K562 (cell line): ENCODE results near the gene CGB8. TPM values are rescaled to one million over a fixed set of nuclear protein-coding genes. Genes with fewer than 3 reads are reported as not detected.

Source experiments
- ATAC-seq: fragments of 200-7000 bp; cut with Tn5 transposase; 3 replicates; pipeline ENCODE4 v1.9.1; 2020; ENCODE audit warnings: moderate library complexity
- BruUV-seq: library from RNA; stranded (reverse); fragments of 400-500 nt; replicated peaks from 2 replicates; lab custom pipeline; 2021; lab: Mats Ljungman, UMichigan
- CTCF ChIA-PET: fragments of 300-600 bp; formaldehyde crosslinking; extraction: SDS; loops from one replicate; lab custom pipeline; 2021; ENCODE audit warnings: low intra/inter-chr PET ratio; lab: Yijun Ruan, JAX
- POLR2A ChIA-PET: fragments of 300-600, 350-650 bp; sonication (Branson Sonifier 250); formaldehyde crosslinking; extraction: SDS; loops from one replicate; lab custom pipeline; 2021; ENCODE audit warnings: antibody characterized with exemption, inconsistent platforms; lab: Yijun Ruan, JAX
- DNase-seq, 4 experiments: peaks; one replicate each; pipeline versions ENCODE4 v3.0.0 to v3.0.0-alpha.2; 2011 to 2018; ENCODE audit warnings: low spot score in 3 of 4, mixed read lengths in 3 of 4; ENCODE audit errors: extremely low read depth in 1 of 4
- FAIRE-seq: peaks from 2 replicates; lab custom pipeline; 2011; peaks lifted over from hg19 to GRCh38; lab: Jason Lieb, UNC
- H2AFZ ChIP-seq: 2 replicates; pipeline ENCODE4 v1.6.0; 2011; ENCODE audit warnings: low read depth, low read length, control low read depth, inconsistent platforms
- H3K27ac ChIP-seq: fragments of 200-600 bp; 3 replicates; pipeline ENCODE4 v1.8.0; 2011; ENCODE audit warnings: low read depth, mild to moderate bottlenecking, control low read depth, inconsistent platforms, low read length, moderate library complexity, mixed read lengths; ENCODE audit errors: extremely low read depth
- H3K27me3 ChIP-seq, 2 experiments: fragments of 300-600 bp in 1 of 2; 2 replicates in 1 of 2; 3 replicates in 1 of 2; pipeline versions ENCODE4 v1.6.0 to v1.8.0; 2011; ENCODE audit warnings: inconsistent platforms in 2 of 2, low read length in 2 of 2, mild to moderate bottlenecking in 1 of 2, mixed read lengths in 1 of 2, moderate library complexity in 1 of 2; ENCODE audit not compliant: control insufficient read depth in 2 of 2, insufficient read depth in 2 of 2
- H3K36me3 ChIP-seq: fragments of 300-600 bp; 3 replicates; pipeline ENCODE4 v1.8.0; 2011; ENCODE audit warnings: mild to moderate bottlenecking, low read length, inconsistent platforms; ENCODE audit not compliant: control insufficient read depth, insufficient read depth
- H3K4me1 ChIP-seq, 2 experiments: fragments of 200-600 bp in 1 of 2; replicated peaks in 1 of 2; 2 replicates in 1 of 2; 3 replicates in 1 of 2; pipeline versions ENCODE4 v1.5.1 to v1.8.0; 2011; ENCODE audit warnings: inconsistent platforms in 2 of 2, low read length in 2 of 2, mild to moderate bottlenecking in 1 of 2, mixed read lengths in 1 of 2, moderate library complexity in 1 of 2; ENCODE audit not compliant: control insufficient read depth in 2 of 2, insufficient read depth in 2 of 2
- H3K4me2 ChIP-seq: 2 replicates; pipeline ENCODE4 v1.6.1; 2011; ENCODE audit warnings: low read length, control low read depth, inconsistent platforms, mixed read lengths; ENCODE audit not compliant: insufficient read depth
- H3K4me3 ChIP-seq: fragments of 200-600 bp; sonication (generic), shearing (Covaris generic); 2 replicates; pipeline ENCODE4 v1.5.1; 2016; ENCODE audit warnings: control low read depth, inconsistent platforms
- H3K79me2 ChIP-seq: fragments of 200-600 bp; 3 replicates; pipeline ENCODE4 v1.8.0; 2011; ENCODE audit warnings: low read length, inconsistent platforms; ENCODE audit not compliant: control insufficient read depth, insufficient read depth
- H3K9ac ChIP-seq, 2 experiments: 2 replicates each; pipeline versions ENCODE4 v1.6.0 to v1.6.1; 2011; ENCODE audit warnings: low read depth in 2 of 2, low read length in 2 of 2, control low read depth in 1 of 2, inconsistent platforms in 1 of 2, mild to moderate bottlenecking in 1 of 2, mixed read lengths in 1 of 2; ENCODE audit not compliant: insufficient read depth in 1 of 2
- H3K9me1 ChIP-seq: one replicate; pipeline ENCODE4 v1.6.0; 2011; ENCODE audit warnings: inconsistent platforms, mild to moderate bottlenecking, low read length, moderate library complexity; ENCODE audit not compliant: control insufficient read depth, insufficient read depth
- H3K9me3 ChIP-seq: replicated peaks from 2 replicates; pipeline ENCODE4 v1.5.1; 2011; ENCODE audit warnings: low read depth, low read length, inconsistent platforms; ENCODE audit not compliant: control insufficient read depth, insufficient read depth
- H4K20me1 ChIP-seq: replicated peaks from 2 replicates; pipeline ENCODE4 v1.6.1; 2011; ENCODE audit warnings: low read length, inconsistent platforms, mixed read lengths; ENCODE audit not compliant: control insufficient read depth, insufficient read depth
- ARID1B ChIP-seq: fragments of 450-650 bp; IDR thresholded peaks from 2 replicates; pipeline ENCODE4 v1.6.1; 2016; ENCODE audit warnings: antibody characterized with exemption, mild to moderate bottlenecking, inconsistent platforms
- ARNT ChIP-seq, 2 experiments: fragments of 450-650 bp; IDR thresholded peaks; 2 replicates each; pipeline ENCODE4 v1.6.1; 2016; ENCODE audit warnings: mild to moderate bottlenecking in 1 of 2
- CBFA2T3 ChIP-seq: fragments of 450-650 bp; IDR thresholded peaks from 2 replicates; pipeline ENCODE4 v1.6.1; 2017
- CBX1 ChIP-seq: sonication (generic); IDR thresholded peaks from 2 replicates; pipeline ENCODE4 v1.6.1; 2016; ENCODE audit warnings: antibody characterized with exemption, low read depth, mild to moderate bottlenecking
- CC2D1A ChIP-seq: fragments of 450-650 bp; IDR thresholded peaks from 2 replicates; pipeline ENCODE4 v1.6.1; 2017; ENCODE audit warnings: mild to moderate bottlenecking
- CREM ChIP-seq: IDR thresholded peaks from 2 replicates; pipeline ENCODE4 v1.6.1; 2014; ENCODE audit warnings: antibody characterized with exemption, low read depth
- DPF2 ChIP-seq: fragments of 450-650 bp; IDR thresholded peaks from 2 replicates; pipeline ENCODE4 v1.6.1; 2016
- EGR1 ChIP-seq: fragments of 450-650 bp; conservative IDR thresholded peaks from 2 replicates; pipeline ENCODE4 v1.6.1; 2017; ENCODE audit warnings: mild to moderate bottlenecking
- FOXA1 ChIP-seq: fragments of 450-650 bp; IDR thresholded peaks from 2 replicates; pipeline ENCODE4 v1.6.1; 2016; ENCODE audit warnings: mild to moderate bottlenecking, borderline replicate concordance
- JUN ChIP-seq, 2 experiments: sonication (generic) in 1 of 2; formaldehyde crosslinking in 1 of 2; IDR thresholded peaks; 2 replicates each; pipeline versions ENCODE4 v1.6.1 to v1.8.0; 2012 to 2022; ENCODE audit warnings: borderline replicate concordance in 2 of 2, mild to moderate bottlenecking in 2 of 2, improper control_type of control experiment in 1 of 2, low read depth in 1 of 2, low read length in 1 of 2, missing genetic modification reagents in 1 of 2
- NCOA1 ChIP-seq: fragments of 450-650 bp; IDR thresholded peaks from 2 replicates; pipeline ENCODE4 v1.6.1; 2016; ENCODE audit warnings: low read depth
- POLR2A ChIP-seq: fragments of 450-650 bp; conservative IDR thresholded peaks from 2 replicates; pipeline ENCODE4 v1.6.1; 2016
- POLR2AphosphoS5 ChIP-seq: IDR thresholded peaks from 2 replicates; pipeline ENCODE4 v1.6.1; 2011; ENCODE audit warnings: mild to moderate bottlenecking, low read depth, low read length, moderate library complexity; ENCODE audit not compliant: control insufficient read depth, insufficient read depth
- RBFOX2 ChIP-seq: fragments of 200-400 bp; formaldehyde crosslinking; IDR thresholded peaks from 2 replicates; pipeline ENCODE4 v1.6.1; 2017; ENCODE audit warnings: low read depth, mild to moderate bottlenecking, low read length, moderate library complexity
- TOE1 ChIP-seq, 2 experiments: fragments of 450-650 bp in 1 of 2; sonication (generic) in 1 of 2; formaldehyde crosslinking in 1 of 2; IDR thresholded peaks; 2 replicates each; pipeline versions ENCODE4 v1.7.1 to v1.8.0; 2016 to 2022; ENCODE audit warnings: borderline replicate concordance in 2 of 2, mild to moderate bottlenecking in 2 of 2, antibody characterized with exemption in 1 of 2, inconsistent platforms in 1 of 2, low read depth in 1 of 2, missing genetic modification reagents in 1 of 2, moderate library complexity in 1 of 2
- ZNF77 ChIP-seq: fragments of 250-450 bp; sonication (Bioruptor Pico); IDR thresholded peaks from 2 replicates; pipeline ENCODE4 v1.5.0; 2020
- WGBS: fragments of 100-300 bp; shearing (Covaris generic); methylation state at CpG from one replicate; pipeline ENCODE4 v1.1.6; 2016; ENCODE audit warnings: low coverage, mixed read lengths; ENCODE audit not compliant: insufficient coverage; ENCODE audit errors: missing lambda C conversion rate; 5-methylcytosine and 5-hydroxymethylcytosine counted together
- in situ Hi-C: fragments of 300-500 bp; cut with MboI; formaldehyde crosslinking; loops from 4 replicates; pipeline ENCODE4 v1.15.0; 2018; ENCODE audit warnings: inconsistent platforms, mixed read lengths
- intact Hi-C: fragments of 100-400 bp; cut with micrococcal nuclease; formaldehyde crosslinking; loops from 2 replicates; pipeline ENCODE4 v1.14.2; 2022
- polyA plus RNA-seq, 8 experiments: library from polyadenylated mRNA; depleted of rRNA in 4 of 8; stranded (reverse) in 5 of 8; unstranded in 3 of 8; fragments of >200 nt; fragmentation: Nextera tagmentation in 2 of 8; fragmentation: Illumina TruSeq in 1 of 8; extraction: Ambion mirVana in 2 of 8; extraction: Trizol in 1 of 8; gene quantifications; 2 replicates each; pipeline versions ENCODE4 v1.2.1 to v1.2.3, GENCODE V29; 2011 to 2014; ENCODE audit warnings: inconsistent platforms in 1 of 8, missing spikeins in 1 of 8
- total RNA-seq, 7 experiments: library from RNA; depleted of rRNA in 6 of 7; stranded (reverse); fragments of >200 nt in 6 of 7; fragmentation: Illumina TruSeq in 2 of 7; extraction: Trizol in 2 of 7; gene quantifications; 2 replicates each; pipeline versions ENCODE4 v1.2.1 to v1.2.3, GENCODE V29; 2011 to 2021; ENCODE audit warnings: low replicate concordance in 1 of 7
- TF ChIP-seq, protein P1 (sequence below): fragments of 250-450 bp; sonication (Bioruptor Pico); IDR thresholded peaks from 2 replicates; pipeline ENCODE4 v1.4.0; 2020
- TF ChIP-seq, protein P2 (sequence below): fragments of 450-650 bp; formaldehyde crosslinking; IDR thresholded peaks from 2 replicates; pipeline ENCODE4 v1.4.0; 2020; ENCODE audit warnings: mild to moderate bottlenecking, mixed read lengths
- TF ChIP-seq, protein P3 (sequence below), 2 experiments: fragments of 250-450 bp in 1 of 2; fragments of 450-650 bp in 1 of 2; sonication (Bioruptor Pico) in 1 of 2; IDR thresholded peaks; 2 replicates each; pipeline versions ENCODE4 v1.6.1 to v1.8.0; 2016 to 2021; ENCODE audit warnings: mild to moderate bottlenecking in 2 of 2, moderate library complexity in 2 of 2, missing compliant biosample characterization in 1 of 2, missing genetic modification characterization in 1 of 2

Gene CGB8
- total and polyA plus RNA-seq, 9 of the 15 experiments (the other 6 are each of a cell fraction or from before 2014, with no cell fraction given), result not detected

DNA sequence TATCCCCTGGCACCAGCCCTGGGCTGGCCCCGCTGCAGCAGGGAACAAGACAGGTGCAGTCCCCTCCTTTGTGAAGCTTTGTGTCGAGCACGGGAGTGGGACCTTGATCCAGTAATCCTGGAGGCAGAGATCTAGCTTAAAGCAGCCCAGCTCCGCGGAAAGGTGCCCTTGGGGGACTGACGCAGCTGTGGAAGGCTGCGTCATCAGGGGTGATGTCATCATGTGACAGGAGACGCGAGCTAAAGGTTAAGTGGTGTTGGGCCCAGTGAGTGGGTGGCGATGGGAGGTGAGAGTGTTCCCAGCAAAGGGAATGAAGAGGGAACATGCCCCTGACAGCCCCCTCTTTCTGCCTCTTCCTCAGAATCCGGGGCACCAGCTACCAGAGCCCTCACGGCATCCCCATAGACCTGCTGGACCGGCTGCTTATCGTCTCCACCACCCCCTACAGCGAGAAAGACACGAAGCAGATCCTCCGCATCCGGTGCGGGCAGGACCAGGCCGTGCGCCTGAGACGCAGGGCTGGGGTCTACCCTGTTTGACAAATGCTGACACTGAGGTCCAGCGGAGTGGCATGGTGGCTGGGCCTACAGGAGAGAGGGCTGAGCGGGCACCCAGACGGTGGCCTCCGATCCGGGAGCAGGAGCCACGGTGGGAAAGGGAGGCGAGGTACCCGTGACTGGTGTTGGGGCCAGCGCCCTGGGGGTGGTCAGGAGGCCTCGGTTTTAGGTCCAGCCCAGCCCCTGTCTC, 34.6 kb downstream of the CGB8 start:
- Histone ChIP-seq H3K9me1 (peaks cover 3% of the 10 kb centered on the region), H3K27ac (peak overlapping the region; percentile 12; the same call in 2 of the 3 replicates), H3K9ac (no peak overlapping the region), H3K4me3 (no peak overlapping the region), H2AFZ (no peak overlapping the region), H3K4me2 (no peak overlapping the region), H3K4me1 (peaks cover 15 to 47% of the 10 kb centered on the region in 2 experiments; a peak in 4 of 5 replicates), H3K9me3 (no peaks in the 10 kb centered on the region), H3K36me3 (peaks cover 70% of the 10 kb centered on the region; the same call in 2 of the 3 replicates), H3K27me3 (no peaks in the 10 kb centered on the region), H3K79me2 (no peaks in the 10 kb centered on the region), H4K20me1 (peaks cover 9% of the 10 kb centered on the region; the same call in 1 of the 2 replicates)
- POLR2A ChIA-PET, result interaction anchor here (0.8 to 1.3 kb wide), 3 partner anchors 9 to 13 kb away, joined by 3 to 5 read pairs (median 5); no protein-coding TSS in a partner anchor
- FAIRE-seq (peak; percentile 68), ATAC-seq (peak; percentile 5; the same call in 1 of the 3 replicates), DNase-seq (peak in 2 of 4 experiments; percentile 45 to 66)
- CTCF ChIA-PET, result no interaction called here
- WGBS, result 72% methylated on average over 28 of the region's 32 CpGs
- BruUV-seq, result no TSS peak
- in situ Hi-C loops, result no loop called here
- intact Hi-C loops, result no loop called here
- TF ChIP-seq POLR2AphosphoS5 (0 out of 2 replicates have a peak, but pooled peaks have one; percentile 14), CBX1 (no peak), ARNT (IDR thresholded peaks at IDR 0.05) (no peak), CBFA2T3 (no peak), POLR2A (0 out of 2 replicates have a peak, but pooled peaks have one; percentile 29), EGR1 (peak; percentile 79), JUN (IDR thresholded peaks at IDR 0.05; ENCODE audit: borderline replicate concordance, low read depth, low read length) (peak; percentile 84), JUN (CRISPR knock-in tag; IDR thresholded peaks at IDR 0.05; ENCODE audit: borderline replicate concordance) (no peak), TOE1 (IDR thresholded peaks at IDR 0.05; ENCODE audit: borderline replicate concordance) (peak; percentile 41; the same call in 1 of the 2 replicates), TOE1 (CRISPR knock-in tag; IDR thresholded peaks at IDR 0.05; ENCODE audit: borderline replicate concordance, low read depth) (no peak), ARID1B (0 out of 2 replicates have a peak, but pooled peaks have one; percentile 16), FOXA1 (no peak), RBFOX2 (peak; percentile 52), DPF2 (peak; percentile 33; the same call in 1 of the 2 replicates), CC2D1A (no peak), ZNF77 (CRISPR knock-in tag) (no peak), CREM (peak; percentile 90), NCOA1 (peak; percentile 34; the same call in 1 of the 2 replicates)
- TF ChIP-seq, protein P1, sequence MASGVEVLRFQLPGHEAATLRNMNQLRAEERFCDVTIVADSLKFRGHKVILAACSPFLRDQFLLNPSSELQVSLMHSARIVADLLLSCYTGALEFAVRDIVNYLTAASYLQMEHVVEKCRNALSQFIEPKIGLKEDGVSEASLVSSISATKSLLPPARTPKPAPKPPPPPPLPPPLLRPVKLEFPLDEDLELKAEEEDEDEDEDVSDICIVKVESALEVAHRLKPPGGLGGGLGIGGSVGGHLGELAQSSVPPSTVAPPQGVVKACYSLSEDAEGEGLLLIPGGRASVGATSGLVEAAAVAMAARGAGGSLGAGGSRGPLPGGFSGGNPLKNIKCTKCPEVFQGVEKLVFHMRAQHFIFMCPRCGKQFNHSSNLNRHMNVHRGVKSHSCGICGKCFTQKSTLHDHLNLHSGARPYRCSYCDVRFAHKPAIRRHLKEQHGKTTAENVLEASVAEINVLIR (CRISPR knock-in tag), result no peak; the same call in 1 of the 2 replicates
- TF ChIP-seq, protein P2, sequence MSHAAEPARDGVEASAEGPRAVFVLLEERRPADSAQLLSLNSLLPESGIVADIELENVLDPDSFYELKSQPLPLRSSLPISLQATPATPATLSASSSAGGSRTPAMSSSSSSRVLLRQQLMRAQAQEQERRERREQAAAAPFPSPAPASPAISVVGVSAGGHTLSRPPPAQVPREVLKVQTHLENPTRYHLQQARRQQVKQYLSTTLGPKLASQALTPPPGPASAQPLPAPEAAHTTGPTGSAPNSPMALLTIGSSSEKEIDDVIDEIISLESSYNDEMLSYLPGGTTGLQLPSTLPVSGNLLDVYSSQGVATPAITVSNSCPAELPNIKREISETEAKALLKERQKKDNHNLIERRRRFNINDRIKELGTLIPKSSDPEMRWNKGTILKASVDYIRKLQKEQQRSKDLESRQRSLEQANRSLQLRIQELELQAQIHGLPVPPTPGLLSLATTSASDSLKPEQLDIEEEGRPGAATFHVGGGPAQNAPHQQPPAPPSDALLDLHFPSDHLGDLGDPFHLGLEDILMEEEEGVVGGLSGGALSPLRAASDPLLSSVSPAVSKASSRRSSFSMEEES, result peak; percentile 15; the same call in 1 of the 2 replicates
- TF ChIP-seq, protein P3, sequence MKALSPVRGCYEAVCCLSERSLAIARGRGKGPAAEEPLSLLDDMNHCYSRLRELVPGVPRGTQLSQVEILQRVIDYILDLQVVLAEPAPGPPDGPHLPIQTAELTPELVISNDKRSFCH (CRISPR knock-in tag; IDR thresholded peaks at IDR 0.05), result no peak
- TF ChIP-seq, protein P3 (tag; IDR thresholded peaks at IDR 0.05), result 0 out of 2 replicates have a peak, but pooled peaks have one; percentile 54
